K562 (cell line): ENCODE data around the gene DLL4. TPM values are rescaled to one million over a fixed set of nuclear protein-coding genes. Genes with fewer than 3 reads are reported as not detected.

Source experiments
- ARID3A ChIP-seq: IDR thresholded peaks from 2 replicates; pipeline ENCODE4 v1.6.1; 2012; ENCODE audit warnings: low read depth, low read length, improper control_type of control experiment, borderline replicate concordance
- CBX2 ChIP-seq: fragments of 200-600 bp; sonication (generic); IDR thresholded peaks from one replicate; pipeline ENCODE4 v1.6.1; 2012; ENCODE audit warnings: mild to moderate bottlenecking, low read length, inconsistent platforms; ENCODE audit not compliant: insufficient read depth, poor library complexity, severe bottlenecking
- CXXC5 ChIP-seq: fragments of 250-450 bp; sonication (Bioruptor Pico); IDR thresholded peaks from 2 replicates; pipeline ENCODE4 v1.8.0; 2022; ENCODE audit warnings: inconsistent platforms, mild to moderate bottlenecking, moderate library complexity
- EHMT2 ChIP-seq: fragments of 450-650 bp; IDR thresholded peaks from 2 replicates; pipeline ENCODE4 v1.6.1; 2018; ENCODE audit warnings: antibody characterized with exemption
- EZH2 ChIP-seq: IDR thresholded peaks from 2 replicates; pipeline ENCODE4 v1.6.1; 2012; ENCODE audit warnings: low read depth, mild to moderate bottlenecking, inconsistent platforms, low read length, borderline replicate concordance
- FOXA3 ChIP-seq, 2 experiments: fragments of 450-650 bp in 1 of 2; sonication (generic) in 1 of 2; formaldehyde crosslinking; IDR thresholded peaks in 1 of 2; conservative IDR thresholded peaks in 1 of 2; 2 replicates each; pipeline versions ENCODE4 v1.4.0 to v1.8.0; 2020 to 2022; ENCODE audit warnings: mild to moderate bottlenecking in 2 of 2, missing genetic modification reagents in 1 of 2
- HCFC1 ChIP-seq: IDR thresholded peaks from 2 replicates; pipeline ENCODE4 v1.6.1; 2012; ENCODE audit warnings: low read depth, low read length, improper control_type of control experiment
- LEF1 ChIP-seq: fragments of 450-650 bp; IDR thresholded peaks from 2 replicates; pipeline ENCODE4 v1.6.1; 2016; ENCODE audit warnings: mild to moderate bottlenecking
- MAFF ChIP-seq: IDR thresholded peaks from 2 replicates; pipeline ENCODE4 v1.6.1; 2012; ENCODE audit warnings: low read length, improper control_type of control experiment
- MEF2A ChIP-seq: IDR thresholded peaks from 2 replicates; pipeline ENCODE4 v1.6.1; 2011; ENCODE audit warnings: low read depth, mild to moderate bottlenecking, low read length, moderate library complexity; ENCODE audit not compliant: control insufficient read depth
- NFATC3 ChIP-seq: fragments of 450-650 bp; IDR thresholded peaks from 2 replicates; pipeline ENCODE4 v1.6.1; 2017; ENCODE audit warnings: mild to moderate bottlenecking
- NFE2 ChIP-seq: IDR thresholded peaks from 2 replicates; pipeline ENCODE4 v1.6.1; 2014; ENCODE audit warnings: antibody characterized with exemption, low read depth
- PTBP1 ChIP-seq: fragments of 200-400 bp; formaldehyde crosslinking; IDR thresholded peaks from 2 replicates; pipeline ENCODE4 v1.6.1; 2017; ENCODE audit warnings: low read depth, low read length
- ZNF561 ChIP-seq: fragments of 450-650 bp; formaldehyde crosslinking; conservative IDR thresholded peaks from 2 replicates; pipeline ENCODE4 v1.4.0; 2020; ENCODE audit warnings: mild to moderate bottlenecking, moderate library complexity
- ZNF695 ChIP-seq: fragments of 450-650 bp; formaldehyde crosslinking; IDR thresholded peaks from 2 replicates; pipeline ENCODE4 v1.4.0; 2020; ENCODE audit warnings: mild to moderate bottlenecking, moderate library complexity
- polyA plus RNA-seq, 8 experiments: library from polyadenylated mRNA; depleted of rRNA in 4 of 8; stranded (reverse) in 5 of 8; unstranded in 3 of 8; fragments of >200 nt; fragmentation: Nextera tagmentation in 2 of 8; fragmentation: Illumina TruSeq in 1 of 8; extraction: Ambion mirVana in 2 of 8; extraction: Trizol in 1 of 8; gene quantifications; 2 replicates each; pipeline versions ENCODE4 v1.2.1 to v1.2.3, GENCODE V29; 2011 to 2014; ENCODE audit warnings: inconsistent platforms in 1 of 8, missing spikeins in 1 of 8
- total RNA-seq, 7 experiments: library from RNA; depleted of rRNA in 6 of 7; stranded (reverse); fragments of >200 nt in 6 of 7; fragmentation: Illumina TruSeq in 2 of 7; extraction: Trizol in 2 of 7; gene quantifications; 2 replicates each; pipeline versions ENCODE4 v1.2.1 to v1.2.3, GENCODE V29; 2011 to 2021; ENCODE audit warnings: low replicate concordance in 1 of 7
- TF ChIP-seq, protein P1 (sequence below): fragments of 200-800 bp; sonication (Bioruptor generic); IDR thresholded peaks from 2 replicates; pipeline ENCODE4 v1.6.1; 2016; ENCODE audit warnings: missing genetic modification characterization, missing compliant biosample characterization
- TF ChIP-seq, protein P2 (sequence below), 2 experiments: fragments of 450-650 bp; IDR thresholded peaks; 2 replicates each; pipeline ENCODE4 v1.6.1; 2016

The DLL4 gene
- total and polyA plus RNA-seq, 9 of the 15 experiments (the other 6 are each of a cell fraction or from before 2014, with no cell fraction given): 0.04 to 1.1 (median 0.41) TPM; not detected in 1

GRCh38 chr15:40941528-40942336, 12.6 kb downstream of the DLL4 start (continued):
- TF ChIP-seq, protein P1, sequence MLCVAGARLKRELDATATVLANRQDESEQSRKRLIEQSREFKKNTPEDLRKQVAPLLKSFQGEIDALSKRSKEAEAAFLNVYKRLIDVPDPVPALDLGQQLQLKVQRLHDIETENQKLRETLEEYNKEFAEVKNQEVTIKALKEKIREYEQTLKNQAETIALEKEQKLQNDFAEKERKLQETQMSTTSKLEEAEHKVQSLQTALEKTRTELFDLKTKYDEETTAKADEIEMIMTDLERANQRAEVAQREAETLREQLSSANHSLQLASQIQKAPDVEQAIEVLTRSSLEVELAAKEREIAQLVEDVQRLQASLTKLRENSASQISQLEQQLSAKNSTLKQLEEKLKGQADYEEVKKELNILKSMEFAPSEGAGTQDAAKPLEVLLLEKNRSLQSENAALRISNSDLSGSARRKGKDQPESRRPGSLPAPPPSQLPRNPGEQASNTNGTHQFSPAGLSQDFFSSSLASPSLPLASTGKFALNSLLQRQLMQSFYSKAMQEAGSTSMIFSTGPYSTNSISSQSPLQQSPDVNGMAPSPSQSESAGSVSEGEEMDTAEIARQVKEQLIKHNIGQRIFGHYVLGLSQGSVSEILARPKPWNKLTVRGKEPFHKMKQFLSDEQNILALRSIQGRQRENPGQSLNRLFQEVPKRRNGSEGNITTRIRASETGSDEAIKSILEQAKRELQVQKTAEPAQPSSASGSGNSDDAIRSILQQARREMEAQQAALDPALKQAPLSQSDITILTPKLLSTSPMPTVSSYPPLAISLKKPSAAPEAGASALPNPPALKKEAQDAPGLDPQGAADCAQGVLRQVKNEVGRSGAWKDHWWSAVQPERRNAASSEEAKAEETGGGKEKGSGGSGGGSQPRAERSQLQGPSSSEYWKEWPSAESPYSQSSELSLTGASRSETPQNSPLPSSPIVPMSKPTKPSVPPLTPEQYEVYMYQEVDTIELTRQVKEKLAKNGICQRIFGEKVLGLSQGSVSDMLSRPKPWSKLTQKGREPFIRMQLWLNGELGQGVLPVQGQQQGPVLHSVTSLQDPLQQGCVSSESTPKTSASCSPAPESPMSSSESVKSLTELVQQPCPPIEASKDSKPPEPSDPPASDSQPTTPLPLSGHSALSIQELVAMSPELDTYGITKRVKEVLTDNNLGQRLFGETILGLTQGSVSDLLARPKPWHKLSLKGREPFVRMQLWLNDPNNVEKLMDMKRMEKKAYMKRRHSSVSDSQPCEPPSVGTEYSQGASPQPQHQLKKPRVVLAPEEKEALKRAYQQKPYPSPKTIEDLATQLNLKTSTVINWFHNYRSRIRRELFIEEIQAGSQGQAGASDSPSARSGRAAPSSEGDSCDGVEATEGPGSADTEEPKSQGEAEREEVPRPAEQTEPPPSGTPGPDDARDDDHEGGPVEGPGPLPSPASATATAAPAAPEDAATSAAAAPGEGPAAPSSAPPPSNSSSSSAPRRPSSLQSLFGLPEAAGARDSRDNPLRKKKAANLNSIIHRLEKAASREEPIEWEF: no peak
- TF ChIP-seq CBX2: no peak
- peak; percentile 90 for TF ChIP-seq CXXC5 (CRISPR knock-in tag)
- TF ChIP-seq NFE2: no peak
- no peak for TF ChIP-seq NFATC3
- TF ChIP-seq ZNF695 (CRISPR knock-in tag): no peak
- no peak for TF ChIP-seq EZH2
- TF ChIP-seq FOXA3 (CRISPR knock-in tag; conservative IDR thresholded peaks at IDR 0.05 in 1 of 2, IDR thresholded peaks at IDR 0.05 in 1 of 2): no peak
- no peak for TF ChIP-seq ZNF561
- no peak for TF ChIP-seq MAFF
- peak; percentile 29; the same call in 1 of the 2 replicates for TF ChIP-seq HCFC1
- no peak for TF ChIP-seq ARID3A
- TF ChIP-seq MEF2A: no peak
- TF ChIP-seq EHMT2: no peak
- TF ChIP-seq, protein P2, sequence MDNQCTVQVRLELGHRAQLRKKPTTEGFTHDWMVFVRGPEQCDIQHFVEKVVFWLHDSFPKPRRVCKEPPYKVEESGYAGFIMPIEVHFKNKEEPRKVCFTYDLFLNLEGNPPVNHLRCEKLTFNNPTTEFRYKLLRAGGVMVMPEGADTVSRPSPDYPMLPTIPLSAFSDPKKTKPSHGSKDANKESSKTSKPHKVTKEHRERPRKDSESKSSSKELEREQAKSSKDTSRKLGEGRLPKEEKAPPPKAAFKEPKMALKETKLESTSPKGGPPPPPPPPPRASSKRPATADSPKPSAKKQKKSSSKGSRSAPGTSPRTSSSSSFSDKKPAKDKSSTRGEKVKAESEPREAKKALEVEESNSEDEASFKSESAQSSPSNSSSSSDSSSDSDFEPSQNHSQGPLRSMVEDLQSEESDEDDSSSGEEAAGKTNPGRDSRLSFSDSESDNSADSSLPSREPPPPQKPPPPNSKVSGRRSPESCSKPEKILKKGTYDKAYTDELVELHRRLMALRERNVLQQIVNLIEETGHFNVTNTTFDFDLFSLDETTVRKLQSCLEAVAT (IDR thresholded peaks at IDR 0.05): no peak
- no peak for TF ChIP-seq LEF1
- no peak for TF ChIP-seq PTBP1
